Dedifferentiated amniotic fluid mesenchymal stem cell (primary cell): ENCODE measurements around the gene UEVLD.
A peak's percentile ranks its signal among the peaks of the same experiment; 100 is the strongest.
"Not testable (repeated sequence)": the region's sequence is repeated elsewhere in the genome, so short reads cannot be mapped to it uniquely, and the experiment has no call there.

Experiments
- DNase-seq: peaks from one replicate; pipeline ENCODE4 v3.0.0-alpha.2; 2016; ENCODE audit errors: extremely low spot score

UEVLD gene

DNA sequence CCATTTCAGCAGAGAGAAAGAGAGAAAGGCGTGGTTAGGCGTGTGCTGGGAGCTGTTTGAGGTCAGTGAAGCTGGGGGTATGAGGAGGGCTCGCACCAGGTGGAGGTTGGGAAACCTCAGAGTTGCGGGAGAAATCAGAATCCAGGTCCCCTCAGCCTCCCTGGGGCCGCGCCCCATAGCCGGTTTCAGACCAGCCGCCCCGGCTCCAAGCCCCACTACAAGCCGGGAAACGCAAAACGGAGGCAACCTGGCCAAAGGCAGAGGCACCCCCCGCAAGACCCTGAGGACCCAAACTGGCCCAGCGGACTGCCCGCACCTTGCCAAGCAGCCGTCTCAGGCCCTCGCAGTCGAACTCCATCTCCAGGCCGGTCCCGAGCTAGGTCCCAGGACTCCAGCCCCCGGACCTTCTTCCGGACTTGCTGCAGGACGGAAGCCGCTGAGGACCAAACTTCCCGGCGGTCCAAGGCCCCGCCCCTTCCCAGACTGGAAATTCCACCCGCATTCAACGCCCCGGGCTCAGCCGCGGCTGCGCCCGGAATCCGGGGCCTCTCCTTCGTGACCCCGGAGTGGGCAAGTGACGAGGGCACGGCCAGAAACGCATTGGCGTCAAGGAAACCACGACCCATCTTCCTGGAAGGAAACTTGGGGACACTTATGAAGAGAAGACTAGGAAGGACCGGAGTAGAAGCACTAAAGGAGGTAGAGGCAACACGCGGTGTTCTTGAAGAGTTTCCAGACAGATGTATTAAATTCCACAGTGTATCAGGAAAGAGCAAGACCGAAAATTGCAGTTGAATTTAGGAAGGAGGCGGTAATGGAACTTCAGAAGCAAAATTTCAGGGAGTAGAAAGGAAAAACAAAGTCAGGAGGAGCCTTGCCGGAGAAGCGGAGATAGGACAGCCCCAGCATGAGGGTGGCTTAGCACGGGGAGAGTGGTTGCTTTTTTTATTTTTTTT, at the start of gene UEVLD:
UEVLD (minus strand) TSS at position 438 of the 956 bp plus-strand sequence; CDS start at position 358, 80 bp downstream.
- DNase-seq = peak; percentile 89

GRCh38 chr11:18634140-18635032, 45.9 kb upstream of the UEVLD start, which contains the start of gene SPTY2D1:
TSS of gene SPTY2D1 (minus strand) at chr11:18634342. CDS start at chr11:18634257, 85 bp downstream.
- peak; percentile 100 for DNase-seq

DNA sequence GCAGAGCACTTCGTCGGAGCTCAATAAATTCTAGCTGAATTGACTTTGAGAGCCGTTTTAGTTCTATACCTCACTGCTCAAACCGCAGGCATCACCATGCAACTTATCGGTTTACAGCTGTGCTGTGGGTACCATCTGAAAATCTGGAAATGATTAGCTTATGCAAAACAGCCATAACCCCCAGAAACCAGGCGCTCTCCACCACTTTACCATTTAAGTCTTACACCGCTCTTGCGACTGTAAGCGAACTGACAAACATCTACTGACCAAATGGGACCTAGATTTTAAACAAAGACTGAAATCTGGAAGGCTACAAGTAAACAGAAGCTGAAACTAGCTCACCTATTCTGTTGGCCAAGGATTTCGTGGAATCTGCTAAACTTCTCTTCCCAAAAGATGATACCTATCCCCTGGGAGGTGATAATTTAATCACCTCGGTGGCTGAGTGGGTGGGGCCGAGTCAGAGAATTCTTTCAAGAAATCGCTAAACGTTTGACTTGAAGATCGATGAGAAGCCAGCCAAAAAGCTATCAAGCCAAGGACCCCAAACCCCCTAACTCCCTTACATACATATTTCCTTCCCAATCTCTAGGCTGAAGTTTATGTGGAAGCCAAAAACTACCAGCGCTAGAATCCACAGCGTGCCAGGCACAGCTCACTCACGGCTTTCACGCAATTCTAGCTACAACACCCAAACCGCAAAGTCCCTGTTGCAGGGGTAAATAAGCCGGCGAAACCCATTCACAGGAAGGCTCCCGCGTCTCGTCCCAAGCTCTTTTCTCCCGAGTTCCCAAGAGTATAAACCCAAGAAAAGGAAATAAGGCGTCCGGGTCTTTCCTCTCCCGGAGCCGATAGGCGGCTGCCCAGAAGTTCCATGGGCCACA, 45.0 kb upstream of the UEVLD start:
- DNase-seq = peak; percentile 70

DNA sequence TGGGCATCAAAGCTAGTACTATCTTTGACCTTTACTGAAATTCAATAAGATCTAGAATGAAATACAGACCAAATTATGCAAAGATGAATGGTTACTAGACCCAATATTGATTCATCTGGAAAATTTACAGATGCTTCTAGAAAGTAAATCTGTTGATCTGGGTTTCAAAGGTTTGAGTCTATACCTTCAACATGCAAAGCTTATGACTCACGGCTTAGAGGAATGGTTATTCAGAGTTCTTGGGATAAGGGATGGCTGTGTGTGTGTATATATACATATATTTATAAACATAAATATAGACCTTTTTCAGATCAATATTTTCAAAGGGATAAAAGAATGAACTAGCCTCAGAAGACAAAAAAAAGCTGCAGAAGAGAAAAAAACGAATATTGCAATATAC, 44.3 kb upstream of the UEVLD start:
- DNase-seq = no peak

- DNase-seq = no peak
Observed at GRCh38 chr11:18624161-18624560, 35.6 kb upstream of the UEVLD start.

- no peak for DNase-seq
Observed at GRCh38 chr11:18623707-18624106, 35.2 kb upstream of the UEVLD start.

GRCh38 chr11:18618342-18619025, 29.9 kb upstream of the UEVLD start:
- peak; percentile 68 for DNase-seq

GRCh38 chr11:18617688-18618341, 29.3 kb upstream of the UEVLD start:
- peak; percentile 18 for DNase-seq

GRCh38 chr11:18615628-18616392, 27.3 kb upstream of the UEVLD start:
- no peak for DNase-seq

DNA sequence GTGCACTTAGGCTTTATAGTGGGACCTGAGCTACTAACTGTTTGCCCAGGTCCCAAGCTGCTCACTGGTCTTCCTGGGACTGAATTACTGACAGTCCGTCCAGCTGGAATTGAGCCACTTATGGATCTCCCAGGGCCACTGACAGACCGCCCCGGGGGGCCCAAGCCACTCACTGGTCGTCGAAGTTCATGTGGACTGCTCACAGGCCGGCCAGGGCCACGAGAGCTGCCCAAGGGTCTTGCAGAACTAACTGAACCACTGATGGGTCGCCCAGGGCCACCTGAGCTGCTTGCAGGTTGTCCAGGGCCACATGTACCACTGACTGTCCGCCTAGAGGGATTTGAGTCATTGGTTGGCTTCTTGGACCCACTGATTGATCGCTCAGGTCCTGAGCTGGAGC, 26.1 kb upstream of the UEVLD start:
- no peak for DNase-seq

GRCh38 chr11:18612394-18612793, 23.9 kb upstream of the UEVLD start:
- DNase-seq = no peak

- no peak for DNase-seq
Observed at GRCh38 chr11:18611196-18611595, 22.7 kb upstream of the UEVLD start.

GRCh38 chr11:18608376-18608775, 19.8 kb upstream of the UEVLD start:
- DNase-seq = no peak

DNA sequence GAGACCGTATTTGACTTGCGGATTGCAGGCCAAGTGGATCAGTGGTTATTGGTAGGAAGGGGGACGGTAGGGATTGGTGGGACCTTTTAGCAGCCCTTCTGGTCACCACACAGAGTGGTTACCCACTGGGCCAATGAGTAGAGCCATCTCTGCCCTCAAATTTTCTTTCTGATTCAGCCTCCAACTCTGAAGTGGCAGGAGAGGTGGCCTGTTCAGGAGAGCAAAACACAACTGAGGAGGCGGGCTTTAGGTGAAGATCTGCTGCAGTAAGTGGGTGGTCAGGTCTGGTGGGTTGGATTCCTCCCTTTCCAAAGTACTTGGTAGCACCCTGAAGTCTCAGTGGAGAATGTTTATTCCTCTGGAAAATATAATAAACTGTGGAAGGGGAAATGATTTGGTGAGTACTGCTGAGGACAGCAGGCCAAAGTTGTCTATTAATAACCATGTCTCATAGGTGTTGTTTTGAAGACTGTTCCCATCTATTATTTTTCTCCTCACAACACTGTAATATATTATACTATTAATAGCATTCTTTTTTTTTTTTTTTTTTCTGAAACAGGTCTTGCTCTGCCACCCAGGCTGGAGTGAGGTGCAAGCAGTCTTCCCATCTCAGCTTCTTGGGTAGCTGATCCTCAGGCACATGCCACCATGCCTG, 12.5 kb upstream of the UEVLD start:
- no peak for DNase-seq

GRCh38 chr11:18599739-18600230, 11.3 kb upstream of the UEVLD start, which contains the start of gene MISFA:
TSS of gene MISFA (plus strand) at chr11:18599789. CDS start at chr11:18599929, 140 bp downstream.
- no peak for DNase-seq

GRCh38 chr11:18594999-18595749, 6.6 kb upstream of the UEVLD start:
- DNase-seq = no peak

GRCh38 chr11:18594088-18594487, 5.6 kb upstream of the UEVLD start:
- DNase-seq = not testable (repeated sequence)

DNA sequence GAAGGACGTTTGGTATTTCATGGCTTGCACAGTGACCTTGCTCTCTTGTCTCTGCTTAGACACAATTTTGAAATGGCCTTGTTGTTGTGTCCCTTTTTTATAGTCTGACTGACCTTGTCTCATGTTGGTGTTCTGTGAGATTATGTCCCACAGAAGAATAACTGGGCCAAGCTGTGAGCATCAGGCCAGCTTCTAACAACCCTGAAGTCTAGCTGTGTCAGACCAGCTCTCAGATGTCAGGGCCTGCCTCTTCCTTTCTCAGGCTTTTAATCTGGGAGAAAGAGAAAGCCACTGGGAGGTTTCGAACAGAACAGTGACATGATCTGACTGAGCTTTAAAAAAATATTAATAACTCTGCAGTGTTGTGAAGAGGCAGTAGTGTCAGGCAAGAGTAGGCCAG, 2.0 kb upstream of the UEVLD start:
- DNase-seq = no peak
